Esophagus muscularis mucosa (tissue), 4 donors: ENCODE results near the gene CALM1. TPM values are rescaled to one million over a fixed set of nuclear protein-coding genes. Genes with fewer than 3 reads are reported as not detected.
A peak's percentile ranks its signal among the peaks of the same experiment; 100 is the strongest.

Experiments used
- DNase-seq: peaks from one replicate; pipeline ENCODE4 v3.0.0-alpha.2; 2017; ENCODE audit errors: extremely low spot score
- H3K27ac ChIP-seq, 4 donors: fragments of 200-600 bp; sonication (generic); replicated peaks in 1 of 4; 1 replicate in 3 of 4; 2 replicates in 1 of 4; pipeline ENCODE4 v1.5.1; 2016 to 2019; ENCODE audit warnings: mild to moderate bottlenecking in 1 of 4
- H3K27me3 ChIP-seq, 4 donors: fragments of 200-600 bp; sonication (generic); one replicate each; pipeline versions ENCODE4 v1.5.1 to v1.6.0; 2016 to 2019
- H3K36me3 ChIP-seq, 4 donors: fragments of 200-600 bp; sonication (generic); one replicate each; pipeline ENCODE4 v1.5.1; 2016 to 2019
- H3K4me1 ChIP-seq, 4 donors: fragments of 200-600 bp; sonication (generic); one replicate each; pipeline ENCODE4 v1.5.1; 2016 to 2019
- H3K4me3 ChIP-seq, 4 donors: fragments of 200-600 bp; sonication (generic); 1 replicate in 2 of 4; 2 replicates in 2 of 4; pipeline ENCODE4 v1.5.1; 2016 to 2019; ENCODE audit warnings: mild to moderate bottlenecking in 4 of 4, moderate library complexity in 1 of 4
- H3K9me3 ChIP-seq, 4 donors: fragments of 200-600 bp; sonication (generic); 1 replicate in 3 of 4; 2 replicates in 1 of 4; pipeline ENCODE4 v1.5.1; 2016 to 2019
- EP300 ChIP-seq: sonication (generic); formaldehyde crosslinking; IDR thresholded peaks from one replicate; pipeline ENCODE4 v1.6.1; 2017; ENCODE audit warnings: antibody characterized with exemption
- POLR2A ChIP-seq: fragments of 450-650 bp; IDR thresholded peaks from one replicate; pipeline ENCODE4 v1.6.1; 2017; ENCODE audit warnings: antibody characterized with exemption, moderate library complexity, mild to moderate bottlenecking, low read depth
- POLR2AphosphoS5 ChIP-seq, 2 donors: sonication (generic); formaldehyde crosslinking; IDR thresholded peaks; one replicate each; pipeline ENCODE4 v1.6.1; 2017; ENCODE audit warnings: antibody characterized with exemption in 2 of 2
- WGBS: methylation state at CpG from one replicate; pipeline ENCODE4 v1.1.5; 2018; 5-methylcytosine and 5-hydroxymethylcytosine counted together
- intact Hi-C: fragments of 100-400 bp; cut with DNase I; formaldehyde crosslinking; loops from one replicate; pipeline ENCODE4 v1.15.1; 2023
- total RNA-seq, 4 donors: library from RNA; depleted of rRNA; stranded (reverse); fragments of >200 nt; gene quantifications; one replicate each; pipeline versions ENCODE4 v1.1.0 to v1.2.1, GENCODE V29; 2016
- TF ChIP-seq, protein P1 (sequence below), 3 experiments: fragments of 200-600 bp in 2 of 3; fragments of 450-650 bp in 1 of 3; sonication (generic) in 2 of 3; IDR thresholded peaks; one replicate each; pipeline ENCODE4 v1.5.1; 2017 to 2019; ENCODE audit warnings: antibody characterized with exemption in 3 of 3, mild to moderate bottlenecking in 2 of 3, moderate library complexity in 1 of 3

Gene CALM1
- total RNA-seq, 4 donors from 2014 or later: 482 to 847 (median 640) TPM

DNA sequence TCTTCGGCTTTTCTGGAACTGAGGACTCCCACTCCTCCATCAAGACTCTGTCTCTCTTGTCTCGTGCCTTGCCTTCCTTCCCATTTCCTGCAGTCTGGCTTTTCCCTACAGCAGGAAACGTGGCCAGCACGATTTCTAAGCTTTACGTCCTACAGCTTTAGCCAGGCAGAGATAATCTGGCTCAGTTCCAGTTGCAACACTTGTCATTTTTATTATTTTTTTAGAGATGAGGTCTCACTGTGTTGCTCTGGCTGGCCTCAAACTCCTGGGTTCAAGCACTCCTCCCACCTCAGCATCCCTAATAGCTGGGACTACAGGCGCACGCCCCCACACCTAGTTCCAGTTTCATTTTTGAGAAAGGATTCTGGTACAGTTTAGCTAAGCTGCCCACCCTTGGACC, 19.9 kb downstream of the CALM1 start:
- Histone ChIP-seq H3K27ac (no peak overlapping the region), H3K9me3 (no peaks in the 10 kb centered on the region), H3K4me1 (peaks cover 12 to 21% (median 17%) of the 10 kb centered on the region in 4 donors), H3K36me3 (no peaks in the 10 kb centered on the region), H3K27me3 (no peaks in the 10 kb centered on the region), H3K4me3 (no peak overlapping the region)
- intact Hi-C loops: no loop called here
- no peak for DNase-seq
- TF ChIP-seq, protein P1, sequence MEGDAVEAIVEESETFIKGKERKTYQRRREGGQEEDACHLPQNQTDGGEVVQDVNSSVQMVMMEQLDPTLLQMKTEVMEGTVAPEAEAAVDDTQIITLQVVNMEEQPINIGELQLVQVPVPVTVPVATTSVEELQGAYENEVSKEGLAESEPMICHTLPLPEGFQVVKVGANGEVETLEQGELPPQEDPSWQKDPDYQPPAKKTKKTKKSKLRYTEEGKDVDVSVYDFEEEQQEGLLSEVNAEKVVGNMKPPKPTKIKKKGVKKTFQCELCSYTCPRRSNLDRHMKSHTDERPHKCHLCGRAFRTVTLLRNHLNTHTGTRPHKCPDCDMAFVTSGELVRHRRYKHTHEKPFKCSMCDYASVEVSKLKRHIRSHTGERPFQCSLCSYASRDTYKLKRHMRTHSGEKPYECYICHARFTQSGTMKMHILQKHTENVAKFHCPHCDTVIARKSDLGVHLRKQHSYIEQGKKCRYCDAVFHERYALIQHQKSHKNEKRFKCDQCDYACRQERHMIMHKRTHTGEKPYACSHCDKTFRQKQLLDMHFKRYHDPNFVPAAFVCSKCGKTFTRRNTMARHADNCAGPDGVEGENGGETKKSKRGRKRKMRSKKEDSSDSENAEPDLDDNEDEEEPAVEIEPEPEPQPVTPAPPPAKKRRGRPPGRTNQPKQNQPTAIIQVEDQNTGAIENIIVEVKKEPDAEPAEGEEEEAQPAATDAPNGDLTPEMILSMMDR (IDR thresholded peaks at IDR 0.05): no peak
- TF ChIP-seq POLR2AphosphoS5 (IDR thresholded peaks at IDR 0.05): no peak
- TF ChIP-seq EP300: no peak
- no peak for TF ChIP-seq POLR2A
- WGBS: 59% methylated on average over 7 of the region's 7 CpGs

DNA sequence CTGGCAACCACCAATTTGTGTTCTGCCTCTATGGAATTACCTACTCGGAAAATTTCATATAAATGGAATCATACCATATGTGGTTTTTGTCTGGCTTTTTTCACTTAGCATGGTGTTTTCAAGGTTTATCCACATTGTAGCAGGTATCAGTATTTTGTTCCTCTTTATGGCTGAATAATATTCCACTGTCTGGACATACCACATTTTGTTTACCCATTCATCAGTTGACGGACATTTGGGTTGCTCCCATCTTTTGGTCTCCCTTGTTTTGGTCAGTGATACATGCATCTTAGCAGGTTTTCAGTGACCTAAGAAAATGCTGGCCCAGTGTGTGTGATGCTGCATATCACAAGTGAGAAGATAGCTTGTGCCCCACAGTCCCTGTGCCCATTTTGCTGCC, 21.2 kb downstream of the CALM1 start:
- no peak overlapping the region for H3K4me3 ChIP-seq
- TF ChIP-seq POLR2AphosphoS5 (IDR thresholded peaks at IDR 0.05): no peak
- TF ChIP-seq, protein P1 (IDR thresholded peaks at IDR 0.05): no peak
- no peak for TF ChIP-seq EP300
- no peaks in the 10 kb centered on the region for H3K27me3 ChIP-seq
- no peaks in the 10 kb centered on the region for H3K9me3 ChIP-seq
- H3K27ac ChIP-seq: peak overlapping the region in 1 of 4 donors; percentile 70
- no peak for DNase-seq
- 97% methylated on average over 2 of the region's 2 CpGs for WGBS
- H3K4me1 ChIP-seq: peaks cover 12 to 21% (median 17%) of the 10 kb centered on the region in 4 donors
- no peaks in the 10 kb centered on the region for H3K36me3 ChIP-seq
- intact Hi-C loops: no loop called here

DNA sequence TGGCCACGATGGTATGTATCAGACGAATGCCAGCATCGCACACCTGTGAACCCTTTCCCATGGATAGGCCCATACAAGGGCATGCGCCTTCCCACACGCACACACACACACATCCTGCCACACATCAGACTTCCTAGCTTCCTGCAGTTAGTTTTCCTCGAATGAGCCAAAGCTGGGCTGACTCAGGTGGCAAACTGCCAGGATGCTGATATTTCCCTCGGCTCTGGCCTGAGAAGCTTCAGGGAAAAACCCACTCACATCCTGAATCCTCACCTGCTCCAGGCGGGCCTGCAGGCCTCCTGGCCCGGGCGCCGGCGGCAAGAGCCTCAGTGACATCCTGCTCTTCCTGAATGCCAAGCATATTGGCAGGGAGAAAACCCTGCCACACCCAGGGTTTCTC, 22.4 kb downstream of the CALM1 start:
- no peaks in the 10 kb centered on the region for H3K9me3 ChIP-seq
- H3K4me1 ChIP-seq: peaks cover 12 to 21% (median 17%) of the 10 kb centered on the region in 4 donors
- H3K36me3 ChIP-seq: no peaks in the 10 kb centered on the region
- H3K4me3 ChIP-seq: no peak overlapping the region
- intact Hi-C loops: no loop called here
- peak overlapping the region; percentile 44 to 70 (median 66) for H3K27ac ChIP-seq
- TF ChIP-seq POLR2AphosphoS5 (IDR thresholded peaks at IDR 0.05) (peak; percentile 60 to 73), EP300 (peak; percentile 71), POLR2A (no peak)
- TF ChIP-seq, protein P1 (IDR thresholded peaks at IDR 0.05): no peak
- H3K27me3 ChIP-seq: no peaks in the 10 kb centered on the region
- 20% methylated on average over 7 of the region's 12 CpGs for WGBS
- DNase-seq: peak; percentile 96

DNA sequence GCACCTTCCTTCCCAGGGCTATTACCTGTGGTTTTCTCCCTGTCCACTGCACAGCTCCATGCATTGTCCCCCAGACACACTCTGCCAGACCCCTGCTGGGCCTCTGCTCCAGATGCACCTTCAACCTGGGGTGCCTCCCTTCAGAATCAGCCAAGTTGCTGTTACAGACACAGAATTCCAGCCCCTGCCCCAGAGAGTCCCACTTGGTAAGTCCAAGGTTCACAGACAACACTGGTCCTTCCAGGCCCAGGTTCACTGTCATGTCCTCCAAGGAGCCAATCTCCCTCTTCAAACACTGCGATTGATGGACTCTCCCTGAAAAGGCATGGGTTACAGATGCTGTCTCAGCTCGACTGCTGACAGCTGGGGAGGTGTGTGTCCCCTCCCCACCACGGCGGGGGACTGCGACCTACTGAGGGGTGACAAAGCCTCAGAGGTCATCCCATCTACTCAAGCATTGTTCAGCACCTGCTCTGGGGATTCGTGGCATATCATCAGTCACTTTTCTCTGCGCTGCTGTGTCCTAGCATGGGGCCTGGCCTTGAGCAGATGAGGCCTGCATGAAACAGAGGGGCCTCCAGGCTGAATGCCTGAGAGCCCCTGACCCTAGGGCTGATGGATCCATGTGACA, 24.3 kb downstream of the CALM1 start:
- peaks cover 12 to 21% (median 17%) of the 10 kb centered on the region in 4 donors for H3K4me1 ChIP-seq
- intact Hi-C loops: no loop called here
- no peak for TF ChIP-seq POLR2A
- TF ChIP-seq, protein P1 (IDR thresholded peaks at IDR 0.05): no peak
- TF ChIP-seq EP300: no peak
- TF ChIP-seq POLR2AphosphoS5 (IDR thresholded peaks at IDR 0.05): no peak
- no peaks in the 10 kb centered on the region for H3K9me3 ChIP-seq
- no peak for DNase-seq
- no peaks in the 10 kb centered on the region for H3K36me3 ChIP-seq
- H3K27me3 ChIP-seq: no peaks in the 10 kb centered on the region
- no CpG with 5 or more reads among the region's 7 CpGs for WGBS
- no peak overlapping the region for H3K27ac ChIP-seq
- no peak overlapping the region for H3K4me3 ChIP-seq

DNA sequence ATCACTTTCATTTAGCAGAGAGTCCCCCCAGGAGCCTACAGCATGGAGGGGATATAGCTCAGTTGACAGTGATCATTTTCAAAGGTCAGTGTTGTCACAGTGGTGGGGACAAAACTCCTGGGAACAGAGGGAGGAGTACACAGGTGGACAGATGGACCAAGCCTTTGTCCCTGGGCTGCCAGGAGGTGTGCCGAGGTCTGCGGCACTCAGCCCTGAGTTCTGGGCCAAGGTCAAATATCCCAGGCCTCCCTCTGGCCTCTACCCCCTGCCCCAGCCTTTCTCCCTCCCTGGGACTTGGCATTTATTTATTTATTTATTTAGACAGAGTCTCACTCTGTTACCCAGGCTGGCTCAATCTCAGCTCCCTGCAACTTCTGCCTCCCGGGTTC, 24.8 kb downstream of the CALM1 start:
- DNase-seq: no peak
- Histone ChIP-seq H3K27ac (no peak overlapping the region), H3K4me3 (no peak overlapping the region), H3K27me3 (no peaks in the 10 kb centered on the region), H3K4me1 (peaks cover 12 to 26% (median 20%) of the 10 kb centered on the region in 4 donors), H3K36me3 (no peaks in the 10 kb centered on the region), H3K9me3 (no peaks in the 10 kb centered on the region)
- 100% methylated on average over 3 of the region's 3 CpGs for WGBS
- TF ChIP-seq POLR2AphosphoS5 (IDR thresholded peaks at IDR 0.05): no peak
- TF ChIP-seq, protein P1 (IDR thresholded peaks at IDR 0.05): no peak
- no peak for TF ChIP-seq POLR2A
- TF ChIP-seq EP300: no peak
- intact Hi-C loops: no loop called here
